Measurements from ENCODE around the gene SFRP2. TPM values are rescaled to one million over a fixed set of nuclear protein-coding genes. Genes with fewer than 3 reads are reported as not detected.

Gene SFRP2, protein sequence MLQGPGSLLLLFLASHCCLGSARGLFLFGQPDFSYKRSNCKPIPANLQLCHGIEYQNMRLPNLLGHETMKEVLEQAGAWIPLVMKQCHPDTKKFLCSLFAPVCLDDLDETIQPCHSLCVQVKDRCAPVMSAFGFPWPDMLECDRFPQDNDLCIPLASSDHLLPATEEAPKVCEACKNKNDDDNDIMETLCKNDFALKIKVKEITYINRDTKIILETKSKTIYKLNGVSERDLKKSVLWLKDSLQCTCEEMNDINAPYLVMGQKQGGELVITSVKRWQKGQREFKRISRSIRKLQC
- not detected in 5 replicates for total RNA-seq (2022; extraction: Qiagen RNA extraction; ENCODE audit: low read depth)

DNA sequence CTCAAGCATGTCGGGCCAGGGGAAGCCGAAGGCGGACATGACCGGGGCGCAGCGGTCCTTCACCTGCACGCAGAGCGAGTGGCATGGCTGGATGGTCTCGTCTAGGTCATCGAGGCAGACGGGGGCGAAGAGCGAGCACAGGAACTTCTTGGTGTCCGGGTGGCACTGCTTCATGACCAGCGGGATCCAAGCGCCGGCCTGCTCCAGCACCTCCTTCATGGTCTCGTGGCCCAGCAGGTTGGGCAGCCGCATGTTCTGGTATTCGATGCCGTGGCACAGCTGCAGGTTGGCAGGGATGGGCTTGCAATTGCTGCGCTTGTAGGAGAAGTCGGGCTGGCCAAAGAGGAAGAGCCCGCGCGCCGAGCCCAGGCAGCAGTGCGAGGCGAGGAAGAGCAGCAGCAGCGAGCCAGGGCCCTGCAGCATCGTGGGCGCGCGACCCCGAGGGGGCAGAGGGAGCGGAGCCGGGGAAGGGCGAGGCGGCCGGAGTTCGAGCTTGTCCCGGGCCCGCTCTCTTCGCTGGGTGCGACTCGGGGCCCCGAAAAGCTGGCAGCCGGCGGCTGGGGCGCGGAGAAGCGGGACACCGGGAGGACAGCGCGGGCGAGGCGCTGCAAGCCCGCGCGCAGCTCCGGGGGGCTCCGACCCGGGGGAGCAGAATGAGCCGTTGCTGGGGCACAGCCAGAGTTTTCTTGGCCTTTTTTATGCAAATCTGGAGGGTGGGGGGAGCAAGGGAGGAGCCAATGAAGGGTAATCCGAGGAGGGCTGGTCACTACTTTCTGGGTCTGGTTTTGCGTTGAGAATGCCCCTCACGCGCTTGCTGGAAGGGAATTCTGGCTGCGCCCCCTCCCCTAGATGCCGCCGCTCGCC lies at the start of gene SFRP2:
Gene SFRP2 (minus strand): TSS at position 671 of the 864 bp plus-strand sequence. CDS start 248 bp downstream, at position 423.

DNA sequence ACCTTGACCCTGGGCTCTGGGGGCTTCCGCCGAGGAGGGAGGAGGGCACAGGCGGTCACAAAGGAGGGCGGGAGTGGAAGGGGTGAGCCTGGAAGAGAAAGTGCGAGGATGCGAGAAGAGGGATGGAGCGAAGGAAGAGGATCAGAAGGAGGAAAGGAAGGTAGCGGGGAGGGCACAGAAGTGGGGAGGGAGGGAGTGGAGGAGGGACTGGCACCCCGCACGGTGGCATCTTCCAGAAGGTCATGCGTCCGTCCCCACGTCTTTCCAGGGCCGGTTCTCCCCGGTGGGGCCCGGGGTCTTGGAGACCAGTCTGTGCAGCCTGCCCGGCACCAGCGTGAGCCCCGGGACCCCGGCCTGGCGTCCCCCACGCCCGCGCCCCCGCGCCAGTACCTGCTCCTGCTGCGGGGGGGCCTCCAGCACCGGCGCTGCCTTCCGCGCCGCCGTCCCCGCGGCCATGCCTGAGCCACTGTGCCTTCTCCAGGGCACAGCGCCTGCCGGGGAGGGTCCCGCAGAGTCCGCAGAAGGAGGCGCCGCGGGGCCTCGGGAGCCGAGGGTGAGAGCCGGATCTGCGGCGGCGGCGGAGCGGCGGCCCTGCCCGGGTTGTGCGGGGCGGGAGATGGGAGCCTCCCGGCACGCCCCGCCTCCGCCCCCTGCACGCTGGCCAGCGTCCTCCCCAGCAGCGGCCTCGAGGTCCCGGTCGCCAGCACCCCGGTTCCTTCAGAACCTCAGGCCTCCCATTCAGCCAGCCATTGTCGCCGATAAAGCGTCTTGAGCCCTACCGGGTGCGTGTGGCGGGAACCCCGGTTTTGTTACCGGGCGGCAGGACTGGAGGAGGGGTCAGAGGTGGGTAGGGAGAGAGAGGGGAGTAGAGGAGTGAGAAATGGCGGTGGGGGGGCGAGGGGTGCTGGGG lies 29.2 kb downstream of the SFRP2 start, which contains the start of gene RNF175:
Gene RNF175 (minus strand): TSS at position 618 of the 910 bp plus-strand sequence. CDS start 162 bp downstream, at position 456.

Other genes starting within 250 kb of the SFRP2 start
- 0.10 to 0.31 TPM (median 0.28 TPM) in 5 replicates for gene TLR2, start 104.8 kb downstream of the SFRP2 start, total RNA-seq (2022; extraction: Qiagen RNA extraction; ENCODE audit: low read depth)
- not detected in 5 replicates for gene RNF175, start 29.1 kb downstream of the SFRP2 start, total RNA-seq (2022; extraction: Qiagen RNA extraction; ENCODE audit: low read depth)